Measurements from ENCODE around the gene IRF9. TPM values are rescaled to one million over a fixed set of nuclear protein-coding genes. Genes with fewer than 3 reads are reported as not detected.
A peak's percentile ranks its signal among the peaks of the same experiment; 100 is the strongest.

The IRF9 gene
- total RNA-seq, 1 donor = 112 TPM

- no peak for DNase-seq (ENCODE audit: low read depth in 2 of 3, low spot score in 2 of 3)
Observed at GRCh38 chr14:24211311-24211710, 50.2 kb downstream of the IRF9 start.

GRCh38 chr14:24212924-24213865, 52.1 kb downstream of the IRF9 start, which contains the start of gene CHMP4A:
CHMP4A (minus strand) TSS chr14:24213488; CDS start chr14:24213439, 49 bp downstream.
- peak; percentile 86 to 99 (median 99) for DNase-seq (ENCODE audit: low read depth in 2 of 3, low spot score in 2 of 3)

GRCh38 chr14:24213866-24214662, 53.0 kb downstream of the IRF9 start:
- DNase-seq (ENCODE audit: low read depth in 2 of 3, low spot score in 2 of 3) = no peak

- peak; percentile 83 to 95 (median 92) for DNase-seq (ENCODE audit: low read depth in 2 of 3, low spot score in 2 of 3)
Observed at GRCh38 chr14:24215495-24216344, 54.7 kb downstream of the IRF9 start, which contains the start of gene MDP1. MDP1 (minus strand) TSS chr14:24216066; CDS start chr14:24215955, 111 bp downstream.

Small RNA genes within 50 kb of the gene (small RNA-seq; reads per million reads assigned to genes)
- gene AL136295.4 = not detected
- 0.34 reads per million for gene CHMP4A
- gene IPO4 = not detected
- gene IRF9 = not detected
- gene MDP1 = not detected
- gene RNA5SP383 = not detected

Other genes starting within 250 kb of the IRF9 start
- 44.4 TPM for gene DHRS4, start 207.5 kb upstream of the IRF9 start, total RNA-seq
- gene DHRS4L2, start 172.3 kb upstream of the IRF9 start, total RNA-seq = 26.9 TPM
- gene CARMIL3, start 109.3 kb upstream of the IRF9 start, total RNA-seq = 1.3 TPM
- gene CPNE6, start 89.7 kb upstream of the IRF9 start, total RNA-seq = not detected
- 24.8 TPM for gene PCK2, start 67.0 kb upstream of the IRF9 start, total RNA-seq
- 138 TPM for gene DCAF11, start 46.5 kb upstream of the IRF9 start, total RNA-seq
- gene NRL, start 46.3 kb upstream of the IRF9 start, total RNA-seq = 5.7 TPM
- gene FITM1, start 30.6 kb upstream of the IRF9 start, total RNA-seq = 2.7 TPM
- gene PSME1, start 25.1 kb upstream of the IRF9 start, total RNA-seq = 153 TPM
- 14.3 TPM for gene EMC9, start 19.7 kb upstream of the IRF9 start, total RNA-seq
- gene PSME2, start 14.7 kb upstream of the IRF9 start, total RNA-seq = 38.0 TPM
- 103 TPM for gene RNF31, start 13.8 kb upstream of the IRF9 start, total RNA-seq
- gene REC8, start 10.8 kb downstream of the IRF9 start, total RNA-seq = 47.1 TPM
- gene IPO4, start 27.6 kb downstream of the IRF9 start, total RNA-seq = 59.8 TPM
- gene TM9SF1, start 34.2 kb downstream of the IRF9 start, total RNA-seq = 64.9 TPM
- gene TSSK4, start 44.4 kb downstream of the IRF9 start, total RNA-seq = under 0.01 TPM
- gene CHMP4A, start 52.2 kb downstream of the IRF9 start, total RNA-seq = 13.7 TPM
- 21.5 TPM for gene MDP1, start 54.8 kb downstream of the IRF9 start, total RNA-seq
- 55.2 TPM for gene NEDD8, start 71.1 kb downstream of the IRF9 start, total RNA-seq
- 78.9 TPM for gene GMPR2, start 71.7 kb downstream of the IRF9 start, total RNA-seq
- 65.4 TPM for gene TINF2, start 81.4 kb downstream of the IRF9 start, total RNA-seq
- 1.1 TPM for gene TGM1, start 101.9 kb downstream of the IRF9 start, total RNA-seq
- gene RABGGTA, start 110.3 kb downstream of the IRF9 start, total RNA-seq = 36.9 TPM
- gene DHRS1, start 138.5 kb downstream of the IRF9 start, total RNA-seq = 31.0 TPM
- gene NOP9, start 138.6 kb downstream of the IRF9 start, total RNA-seq = 28.8 TPM
- gene CIDEB, start 146.7 kb downstream of the IRF9 start, total RNA-seq = 20.2 TPM
- 15.1 TPM for gene LTB4R2, start 148.9 kb downstream of the IRF9 start, total RNA-seq
- 13.5 TPM for gene LTB4R, start 150.2 kb downstream of the IRF9 start, total RNA-seq
- 3.8 TPM for gene ADCY4, start 173.8 kb downstream of the IRF9 start, total RNA-seq
- 20.2 TPM for gene RIPK3, start 178.7 kb downstream of the IRF9 start, total RNA-seq
- gene NFATC4, start 206.9 kb downstream of the IRF9 start, total RNA-seq = 0.54 TPM
- gene NYNRIN, start 237.7 kb downstream of the IRF9 start, total RNA-seq = 20.2 TPM

Data from hematopoietic multipotent progenitor cell (in vitro differentiated cells).